Central memory CD8-positive, alpha-beta T cell (primary cell): ENCODE measurements around the gene AGBL5.

ENCODE experiments used
- ATAC-seq: fragments of 150-1000 bp; cut with Tn5 transposase; replicated peaks from 2 replicates; pipeline ENCODE4 v1.10.0; 2022; ENCODE audit warnings: mild to moderate bottlenecking, moderate FRiP score, moderate number of reproducible peaks; ENCODE audit not compliant: poor library complexity, severe bottlenecking; ENCODE audit errors: extremely low read depth
- DNase-seq, 2 donors: peaks; one replicate each; pipeline ENCODE4 v3.0.0; 2021; ENCODE audit warnings: low spot score in 2 of 2
- H3K27ac Mint-ChIP-seq: one replicate; pipeline ENCODE4 v1.8.0; 2022; ENCODE audit warnings: low read depth, mild to moderate bottlenecking, moderate library complexity, mixed read lengths
- H3K27me3 Mint-ChIP-seq: one replicate; pipeline ENCODE4 v1.8.0; 2022; ENCODE audit warnings: mixed read lengths
- H3K36me3 Mint-ChIP-seq: one replicate; pipeline ENCODE4 v1.8.0; 2022; ENCODE audit warnings: mild to moderate bottlenecking, moderate library complexity, mixed read lengths; ENCODE audit not compliant: insufficient read depth
- H3K4me1 Mint-ChIP-seq: one replicate; pipeline ENCODE4 v1.8.0; 2022; ENCODE audit warnings: mixed read lengths
- H3K4me3 Mint-ChIP-seq: one replicate; pipeline ENCODE4 v1.8.0; 2022; ENCODE audit warnings: mild to moderate bottlenecking, moderate library complexity, mixed read lengths
- H3K9me3 Mint-ChIP-seq: one replicate; pipeline ENCODE4 v1.8.0; 2022; ENCODE audit warnings: mixed read lengths

The AGBL5 gene

GRCh38 chr2:27027211-27027651 lies 24.2 kb upstream of the AGBL5 start:
- H3K27ac Mint-ChIP-seq = peak overlapping the region; percentile 13
- no peaks in the 10 kb centered on the region for H3K27me3 Mint-ChIP-seq
- H3K4me1 Mint-ChIP-seq = peaks cover 16% of the 10 kb centered on the region
- no peak overlapping the region for H3K4me3 Mint-ChIP-seq
- no peak for DNase-seq
- peaks cover 11% of the 10 kb centered on the region for H3K36me3 Mint-ChIP-seq
- ATAC-seq = no peak
- no peaks in the 10 kb centered on the region for H3K9me3 Mint-ChIP-seq

GRCh38 chr2:27029051-27029450 lies 22.4 kb upstream of the AGBL5 start:
- Mint-ChIP-seq H3K4me3 (no peak overlapping the region), H3K4me1 (peaks cover 29% of the 10 kb centered on the region), H3K36me3 (peaks cover 13% of the 10 kb centered on the region), H3K27me3 (no peaks in the 10 kb centered on the region), H3K9me3 (no peaks in the 10 kb centered on the region), H3K27ac (no peak overlapping the region)
- ATAC-seq (no peak), DNase-seq (no peak)

GRCh38 chr2:27032495-27033252 lies 18.8 kb upstream of the AGBL5 start, which contains the start of gene TMEM214:
Gene TMEM214 (plus strand): TSS chr2:27032965. CDS start chr2:27033016, 51 bp downstream.
- H3K4me1 Mint-ChIP-seq = peaks cover 52% of the 10 kb centered on the region
- peak; percentile 94 for ATAC-seq
- peaks cover 10% of the 10 kb centered on the region for H3K36me3 Mint-ChIP-seq
- H3K27ac Mint-ChIP-seq = peak within 1 kb of the TSS; percentile 89
- no peaks in the 10 kb centered on the region for H3K27me3 Mint-ChIP-seq
- DNase-seq = peak; percentile 43 to 50
- no peaks in the 10 kb centered on the region for H3K9me3 Mint-ChIP-seq
- peak within 1 kb of the TSS; percentile 92 for H3K4me3 Mint-ChIP-seq

- DNase-seq (no peak), ATAC-seq (peak; percentile 29)
- Mint-ChIP-seq H3K36me3 (peaks cover 6% of the 10 kb centered on the region), H3K9me3 (no peaks in the 10 kb centered on the region), H3K27me3 (no peaks in the 10 kb centered on the region), H3K27ac (peak overlapping the region; percentile 89), H3K4me3 (peak overlapping the region; percentile 92), H3K4me1 (peaks cover 52% of the 10 kb centered on the region)
These were observed 18.1 kb upstream of the AGBL5 start for GRCh38 chr2:27033253-27033852.

GRCh38 chr2:27038012-27038411 lies 13.5 kb upstream of the AGBL5 start:
- Mint-ChIP-seq H3K4me3 (no peak overlapping the region), H3K9me3 (no peaks in the 10 kb centered on the region), H3K4me1 (peaks cover 33% of the 10 kb centered on the region), H3K27ac (no peak overlapping the region), H3K36me3 (peaks cover 19% of the 10 kb centered on the region), H3K27me3 (no peaks in the 10 kb centered on the region)
- DNase-seq = no peak
- no peak for ATAC-seq

GRCh38 chr2:27038631-27039339 lies 12.7 kb upstream of the AGBL5 start:
- DNase-seq = no peak
- H3K27ac Mint-ChIP-seq = no peak overlapping the region
- H3K27me3 Mint-ChIP-seq = no peaks in the 10 kb centered on the region
- peaks cover 26% of the 10 kb centered on the region for H3K4me1 Mint-ChIP-seq
- no peak overlapping the region for H3K4me3 Mint-ChIP-seq
- ATAC-seq = no peak
- no peaks in the 10 kb centered on the region for H3K9me3 Mint-ChIP-seq
- H3K36me3 Mint-ChIP-seq = peaks cover 17% of the 10 kb centered on the region

GRCh38 chr2:27039426-27039825 lies 12.0 kb upstream of the AGBL5 start:
- no peak for ATAC-seq
- Mint-ChIP-seq H3K9me3 (no peaks in the 10 kb centered on the region), H3K27ac (no peak overlapping the region), H3K4me3 (no peak overlapping the region), H3K36me3 (peaks cover 17% of the 10 kb centered on the region), H3K4me1 (peaks cover 19% of the 10 kb centered on the region), H3K27me3 (no peaks in the 10 kb centered on the region)
- DNase-seq = no peak

GRCh38 chr2:27039871-27040270 lies 11.6 kb upstream of the AGBL5 start:
- ATAC-seq = no peak
- Mint-ChIP-seq H3K4me3 (no peak overlapping the region), H3K27ac (no peak overlapping the region), H3K4me1 (peaks cover 15% of the 10 kb centered on the region), H3K36me3 (peaks cover 17% of the 10 kb centered on the region), H3K9me3 (no peaks in the 10 kb centered on the region), H3K27me3 (no peaks in the 10 kb centered on the region)
- DNase-seq = no peak

GRCh38 chr2:27040282-27040681 lies 11.2 kb upstream of the AGBL5 start:
- Mint-ChIP-seq H3K9me3 (no peaks in the 10 kb centered on the region), H3K4me3 (no peak overlapping the region), H3K36me3 (peaks cover 17% of the 10 kb centered on the region), H3K27ac (peak overlapping the region; percentile 56), H3K27me3 (no peaks in the 10 kb centered on the region), H3K4me1 (peaks cover 11% of the 10 kb centered on the region)
- ATAC-seq (no peak), DNase-seq (no peak)

- DNase-seq = no peak
- peak overlapping the region; percentile 56 for H3K27ac Mint-ChIP-seq
- H3K4me3 Mint-ChIP-seq = no peak overlapping the region
- H3K4me1 Mint-ChIP-seq = no peaks in the 10 kb centered on the region
- H3K9me3 Mint-ChIP-seq = no peaks in the 10 kb centered on the region
- H3K27me3 Mint-ChIP-seq = no peaks in the 10 kb centered on the region
- H3K36me3 Mint-ChIP-seq = peaks cover 17% of the 10 kb centered on the region
- no peak for ATAC-seq
These were observed 9.7 kb upstream of the AGBL5 start for GRCh38 chr2:27041752-27042151.

GRCh38 chr2:27042159-27042661 lies 9.3 kb upstream of the AGBL5 start:
- no peak overlapping the region for H3K27ac Mint-ChIP-seq
- H3K27me3 Mint-ChIP-seq = no peaks in the 10 kb centered on the region
- H3K9me3 Mint-ChIP-seq = no peaks in the 10 kb centered on the region
- no peaks in the 10 kb centered on the region for H3K4me1 Mint-ChIP-seq
- H3K4me3 Mint-ChIP-seq = no peak overlapping the region
- H3K36me3 Mint-ChIP-seq = peaks cover 17% of the 10 kb centered on the region
- DNase-seq = no peak
- ATAC-seq = no peak

GRCh38 chr2:27042985-27043634 lies 8.4 kb upstream of the AGBL5 start:
- Mint-ChIP-seq H3K27me3 (no peaks in the 10 kb centered on the region), H3K4me3 (no peak overlapping the region), H3K36me3 (peaks cover 17% of the 10 kb centered on the region), H3K4me1 (no peaks in the 10 kb centered on the region), H3K9me3 (no peaks in the 10 kb centered on the region), H3K27ac (no peak overlapping the region)
- DNase-seq = no peak
- no peak for ATAC-seq
